Measurements from ENCODE around the gene PPP2R5D. TPM values are rescaled to one million over a fixed set of nuclear protein-coding genes. Genes with fewer than 3 reads are reported as not detected.

PPP2R5D gene
- total and polyA plus RNA-seq, 2 of the 8 experiments (the other 6 are each of a cell fraction or from before 2014, with no cell fraction given), result 52.1 to 55.7 TPM

DNA sequence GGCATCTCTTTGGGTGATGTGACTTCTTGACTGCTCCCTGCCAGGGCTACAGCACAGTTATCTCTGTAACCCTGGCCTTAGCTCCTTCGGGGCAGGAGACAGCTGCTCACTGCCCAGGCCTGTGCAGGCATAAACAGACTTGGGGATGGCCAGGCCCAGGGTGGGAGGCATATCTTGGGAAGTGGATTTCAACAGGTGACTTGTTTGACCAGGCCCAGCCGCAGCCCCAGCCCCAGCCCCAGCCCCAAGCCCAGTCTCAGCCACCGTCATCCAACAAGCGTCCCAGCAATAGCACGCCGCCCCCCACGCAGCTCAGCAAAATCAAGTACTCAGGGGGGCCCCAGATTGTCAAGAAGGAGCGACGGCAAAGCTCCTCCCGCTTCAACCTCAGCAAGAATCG lies 21.9 kb downstream of the PPP2R5D start (continued):
- no peak for TF ChIP-seq PHF8 (conservative IDR thresholded peaks at IDR 0.05; ENCODE audit: low read depth, low read length)
- TF ChIP-seq CEBPB (IDR thresholded peaks at IDR 0.05; ENCODE audit: low read depth, low read length), result no peak
- no peak for TF ChIP-seq SIX5 (IDR thresholded peaks at IDR 0.05; ENCODE audit: low read depth, low read length)
- TF ChIP-seq SP1 (IDR thresholded peaks at IDR 0.05; ENCODE audit: low read depth, low read length), result no peak
- TF ChIP-seq CHD2 (IDR thresholded peaks at IDR 0.05; ENCODE audit: low read length), result no peak

Data from H1 (cell line).